Coronary artery (tissue), 2 donors: ENCODE results near the gene CACNB2.
A peak's percentile ranks its signal among the peaks of the same experiment; 100 is the strongest.
"Not testable (repeated sequence)": the region's sequence is repeated elsewhere in the genome, so short reads cannot be mapped to it uniquely, and the experiment has no call there.

ENCODE experiments used
- DNase-seq: peaks from one replicate; pipeline ENCODE4 v3.0.0-alpha.2; 2017; ENCODE audit warnings: low spot score
- H3K27ac ChIP-seq, 2 donors: fragments of 200-600 bp; sonication (generic); one replicate each; pipeline ENCODE4 v1.5.1; 2016 to 2019
- H3K4me3 ChIP-seq: fragments of 200-600 bp; sonication (generic); 2 replicates; pipeline ENCODE4 v1.5.1; 2016; ENCODE audit warnings: mild to moderate bottlenecking, moderate library complexity
- TF ChIP-seq, protein P1 (sequence below): fragments of 200-600 bp; sonication (generic); IDR thresholded peaks from one replicate; pipeline ENCODE4 v1.5.1; 2019; ENCODE audit warnings: antibody characterized with exemption

CACNB2 gene

DNA sequence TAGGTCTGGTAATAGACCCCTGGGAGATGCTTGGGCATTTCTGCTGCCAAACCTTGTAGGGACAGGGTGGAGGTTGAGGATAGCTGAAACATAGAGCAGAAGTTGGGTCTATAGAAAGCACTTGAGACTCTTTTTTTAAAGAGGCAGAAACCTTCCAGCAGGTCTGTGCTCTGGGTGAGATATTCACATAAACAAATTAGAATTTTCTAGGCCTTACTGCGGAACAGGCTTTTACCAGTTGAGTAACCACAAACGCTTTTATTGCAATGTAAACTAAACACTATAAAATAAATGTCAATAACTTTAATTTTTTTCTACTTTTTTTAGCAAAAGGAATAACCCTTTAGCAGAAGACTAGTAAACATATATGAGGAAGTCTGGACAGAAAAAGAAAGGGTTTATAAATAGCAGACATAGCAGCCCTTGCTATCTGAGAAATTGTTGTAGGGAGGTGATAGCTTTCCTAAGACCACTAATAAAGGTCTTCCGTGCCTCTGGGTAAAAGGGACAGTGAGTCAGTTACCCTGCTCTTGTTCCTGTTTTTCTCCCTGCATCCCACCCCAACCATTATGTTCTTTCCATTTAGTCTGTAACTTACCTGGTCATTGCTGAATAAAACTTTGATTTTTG lies 38.7 kb downstream of the CACNB2 start:
- TF ChIP-seq, protein P1, sequence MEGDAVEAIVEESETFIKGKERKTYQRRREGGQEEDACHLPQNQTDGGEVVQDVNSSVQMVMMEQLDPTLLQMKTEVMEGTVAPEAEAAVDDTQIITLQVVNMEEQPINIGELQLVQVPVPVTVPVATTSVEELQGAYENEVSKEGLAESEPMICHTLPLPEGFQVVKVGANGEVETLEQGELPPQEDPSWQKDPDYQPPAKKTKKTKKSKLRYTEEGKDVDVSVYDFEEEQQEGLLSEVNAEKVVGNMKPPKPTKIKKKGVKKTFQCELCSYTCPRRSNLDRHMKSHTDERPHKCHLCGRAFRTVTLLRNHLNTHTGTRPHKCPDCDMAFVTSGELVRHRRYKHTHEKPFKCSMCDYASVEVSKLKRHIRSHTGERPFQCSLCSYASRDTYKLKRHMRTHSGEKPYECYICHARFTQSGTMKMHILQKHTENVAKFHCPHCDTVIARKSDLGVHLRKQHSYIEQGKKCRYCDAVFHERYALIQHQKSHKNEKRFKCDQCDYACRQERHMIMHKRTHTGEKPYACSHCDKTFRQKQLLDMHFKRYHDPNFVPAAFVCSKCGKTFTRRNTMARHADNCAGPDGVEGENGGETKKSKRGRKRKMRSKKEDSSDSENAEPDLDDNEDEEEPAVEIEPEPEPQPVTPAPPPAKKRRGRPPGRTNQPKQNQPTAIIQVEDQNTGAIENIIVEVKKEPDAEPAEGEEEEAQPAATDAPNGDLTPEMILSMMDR, result no peak
- no peak for DNase-seq
- H3K4me3 ChIP-seq, result no peak overlapping the region
- peak overlapping the region; percentile 62 to 80 for H3K27ac ChIP-seq

DNA sequence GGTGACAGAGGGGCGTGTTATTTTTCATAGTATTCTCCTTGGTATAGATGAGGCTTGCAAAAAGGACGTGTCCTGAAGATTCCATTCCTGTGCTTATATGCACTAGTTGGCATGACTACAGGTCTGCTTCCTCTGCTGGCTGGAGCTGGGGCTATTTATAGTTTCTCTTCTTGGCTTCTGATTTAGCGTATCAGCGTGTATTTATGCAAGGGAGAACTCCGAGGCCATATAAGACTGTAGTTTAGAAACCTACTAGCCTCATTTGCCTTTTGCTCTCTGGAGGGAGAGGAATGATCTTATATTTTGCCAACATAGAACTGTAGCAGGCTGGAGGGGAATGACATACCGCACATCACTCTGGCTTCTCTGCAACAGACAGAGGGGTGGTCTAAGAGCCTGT lies 39.7 kb downstream of the CACNB2 start:
- H3K27ac ChIP-seq, result peak overlapping the region; percentile 80 to 82
- DNase-seq, result no peak
- peak overlapping the region; percentile 58 for H3K4me3 ChIP-seq
- TF ChIP-seq, protein P1, result no peak

- H3K4me3 ChIP-seq, DNase-seq, H3K27ac ChIP-seq: not testable (repeated sequence)
Measured at GRCh38 chr10:18181382-18181781, 41.2 kb downstream of the CACNB2 start.

DNA sequence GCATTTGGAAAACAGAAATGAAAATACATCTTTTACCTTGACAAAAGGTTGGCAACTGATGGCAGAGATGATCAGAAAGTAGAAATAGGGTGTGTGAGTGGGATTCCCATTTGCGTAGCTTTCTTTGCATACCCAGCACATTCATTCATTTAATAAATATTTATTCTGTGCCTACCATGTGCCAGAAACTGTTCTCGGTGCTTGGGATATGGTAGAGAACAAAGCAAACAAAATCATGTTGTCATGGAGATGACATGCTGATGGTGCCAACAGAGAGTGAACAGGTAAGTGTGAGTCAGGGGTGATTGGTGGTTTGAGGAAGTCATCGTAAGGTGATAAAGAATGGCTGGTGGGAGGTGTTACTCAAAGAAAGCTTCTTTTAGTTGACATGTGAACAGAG lies 45.4 kb downstream of the CACNB2 start:
- H3K4me3 ChIP-seq, result peak overlapping the region; percentile 14
- DNase-seq, result no peak
- TF ChIP-seq, protein P1, result no peak
- H3K27ac ChIP-seq, result peak overlapping the region in 1 of 2 donors; percentile 18

DNA sequence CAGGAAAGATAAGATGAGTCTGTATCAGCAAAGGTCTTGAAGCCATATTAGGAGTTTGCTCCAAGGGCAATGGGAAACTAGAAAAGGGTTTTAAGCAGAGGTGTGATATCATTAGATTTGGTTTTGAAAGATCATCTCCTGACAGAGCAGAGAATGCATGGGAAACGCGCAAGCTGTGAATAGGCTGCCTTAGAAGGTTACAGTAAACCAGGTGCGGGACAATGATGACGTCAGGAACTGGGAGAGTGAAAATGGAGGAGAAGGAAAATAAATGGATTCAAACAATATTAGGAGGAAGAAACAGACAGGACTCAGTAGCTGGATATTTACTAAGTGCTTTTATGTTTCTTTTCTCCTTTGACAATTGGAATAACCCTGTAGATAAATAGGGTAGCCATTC lies 50.6 kb downstream of the CACNB2 start:
- Histone ChIP-seq H3K27ac (no peak overlapping the region), H3K4me3 (no peak overlapping the region)
- DNase-seq, result no peak
- TF ChIP-seq, protein P1, result no peak

GRCh38 chr10:18194634-18195033 lies 54.4 kb downstream of the CACNB2 start:
- no peak for DNase-seq
- Histone ChIP-seq H3K4me3 (no peak overlapping the region), H3K27ac (no peak overlapping the region)
- TF ChIP-seq, protein P1, result no peak

- no peak for DNase-seq
- Histone ChIP-seq H3K4me3 (no peak overlapping the region), H3K27ac (no peak overlapping the region)
- TF ChIP-seq, protein P1, result no peak
Measured at GRCh38 chr10:18195060-18195799, 55.0 kb downstream of the CACNB2 start.
